Midbrain (tissue), 1 donor: ENCODE data around the gene WNT2B.
"Not testable (repeated sequence)": the region's sequence is repeated elsewhere in the genome, so short reads cannot be mapped to it uniquely, and the experiment has no call there.

Source experiments
- DNase-seq: peaks from one replicate; lab custom pipeline; 2025; lab: John Stamatoyannopoulos, UW

Gene WNT2B

DNA sequence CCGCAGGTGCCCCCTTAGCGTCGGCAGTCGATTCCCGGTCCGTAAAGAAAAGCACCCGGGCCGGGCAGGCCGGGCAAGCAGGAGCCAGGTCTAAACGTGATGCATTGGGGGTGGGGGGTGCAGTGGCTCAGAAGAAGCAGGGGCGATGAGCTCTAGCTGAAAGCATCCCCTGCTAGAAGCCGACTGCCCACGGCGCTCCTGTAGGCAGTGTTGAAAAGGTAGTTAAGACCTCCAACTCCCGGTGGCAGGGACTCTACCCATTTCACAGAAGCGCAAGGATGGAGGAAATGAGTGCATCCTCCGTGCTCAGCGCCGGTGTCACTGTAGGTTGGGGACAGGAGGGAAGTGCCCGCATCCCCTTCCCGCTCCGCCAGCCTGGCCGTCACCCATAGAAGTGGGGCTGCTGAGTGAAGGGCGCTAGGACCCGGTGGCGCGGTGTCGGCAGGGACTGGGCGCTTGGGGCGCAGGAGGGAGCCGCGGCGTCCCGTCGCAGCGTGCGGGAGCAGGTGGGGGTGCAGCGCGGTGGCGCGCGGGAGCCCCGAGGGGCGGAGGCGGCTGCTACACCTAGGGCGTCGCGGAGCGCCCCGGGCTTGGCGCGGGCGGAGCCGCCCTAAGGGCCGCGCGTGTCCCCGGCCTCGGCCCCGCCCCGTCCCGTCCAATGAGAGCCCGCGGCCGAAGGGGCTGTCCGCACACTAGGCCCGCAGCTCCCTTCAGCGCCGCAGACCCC lies at the start of gene WNT2B:
Gene WNT2B, plus strand, starts transcription at position 688 of the 727 bp plus-strand sequence. CDS start 298 bp downstream, outside the sequence.
- DNase-seq = peak; percentile 4

DNA sequence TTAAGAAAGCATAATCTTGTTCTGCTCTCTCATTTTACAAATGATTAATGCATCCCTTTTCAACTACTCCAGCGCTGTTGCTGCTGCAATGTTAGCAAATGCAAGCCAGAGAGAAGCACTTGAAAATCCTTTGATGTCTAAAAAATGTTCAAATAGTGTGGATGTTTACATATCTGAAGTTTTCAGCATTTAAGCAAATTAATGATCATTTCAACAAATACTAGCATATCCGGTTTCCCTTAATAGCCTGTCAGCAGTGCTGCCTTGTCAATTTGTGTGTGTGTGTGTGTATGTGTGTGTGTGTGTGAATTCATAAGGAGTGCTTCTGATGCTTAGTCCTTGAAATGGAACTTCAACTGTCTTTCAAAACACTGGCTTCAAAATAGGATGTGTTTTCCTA lies 48.1 kb upstream of the WNT2B start:
- DNase-seq = no peak

DNA sequence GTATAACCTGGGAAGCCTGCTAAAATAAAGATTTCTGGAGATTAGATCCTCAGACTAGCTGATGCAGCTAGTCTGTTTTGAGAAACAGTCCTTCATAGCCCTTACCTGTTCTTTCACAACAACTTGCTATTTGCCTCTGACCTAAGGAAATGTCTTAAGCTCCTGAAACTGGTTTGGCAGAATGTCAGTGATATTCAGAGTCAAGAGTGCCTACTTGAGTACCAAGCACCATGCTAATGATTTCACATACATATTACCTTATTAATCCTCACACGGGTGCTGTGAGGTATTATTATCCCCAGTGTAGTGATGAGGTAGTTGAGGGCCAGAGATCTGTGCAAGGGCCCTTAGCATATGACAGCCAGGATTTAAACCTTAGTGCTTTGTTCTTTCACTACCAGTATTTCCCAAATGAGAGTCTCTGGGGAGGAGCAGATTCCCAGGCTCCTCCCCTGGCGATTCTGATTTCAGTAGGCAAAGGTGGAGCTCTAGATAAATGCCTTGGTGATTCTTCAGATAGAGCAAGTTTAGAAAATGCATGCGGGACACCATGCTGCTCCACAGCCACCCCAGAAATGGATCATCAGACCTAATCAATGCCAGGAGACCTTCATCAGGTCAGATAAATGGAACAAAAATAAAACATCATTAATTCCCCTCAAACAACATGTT lies 47.4 kb upstream of the WNT2B start:
- DNase-seq = no peak

DNA sequence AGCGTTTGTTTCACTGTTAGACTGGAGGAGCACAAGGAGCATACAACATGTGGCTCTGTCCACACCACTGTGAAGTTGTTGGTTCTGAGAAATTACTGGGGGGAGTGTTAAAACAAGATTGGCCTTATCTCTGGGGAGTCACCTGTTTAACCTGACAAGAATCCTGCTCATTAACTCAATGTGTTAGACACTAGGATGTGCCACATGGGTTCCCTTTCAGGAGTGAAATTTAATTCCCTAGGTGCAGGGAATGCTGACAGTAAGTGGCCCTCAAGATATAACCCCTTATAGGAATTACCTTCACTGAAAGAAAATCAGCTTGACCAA lies 45.8 kb upstream of the WNT2B start:
- no peak for DNase-seq

DNA sequence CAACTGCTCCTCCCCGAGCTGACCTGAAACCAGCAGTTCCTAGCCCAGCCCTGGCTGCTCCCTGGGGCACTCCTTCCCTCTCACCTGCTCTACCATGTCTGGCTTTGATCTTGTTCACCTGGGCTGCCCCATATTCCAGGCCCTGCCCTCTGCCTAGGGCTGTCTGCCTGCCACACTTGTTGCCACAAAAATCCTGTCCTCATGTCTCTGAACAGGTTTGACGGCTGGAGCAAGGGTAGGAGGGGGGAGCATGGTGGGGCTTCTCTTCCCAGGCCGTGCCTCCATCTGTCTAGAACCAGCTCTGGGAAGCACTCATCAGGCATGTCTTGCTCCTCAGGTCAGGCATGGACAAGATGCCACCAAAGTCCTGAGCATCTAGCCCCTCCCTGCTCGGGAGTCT lies 44.3 kb upstream of the WNT2B start:
- DNase-seq = no peak

DNA sequence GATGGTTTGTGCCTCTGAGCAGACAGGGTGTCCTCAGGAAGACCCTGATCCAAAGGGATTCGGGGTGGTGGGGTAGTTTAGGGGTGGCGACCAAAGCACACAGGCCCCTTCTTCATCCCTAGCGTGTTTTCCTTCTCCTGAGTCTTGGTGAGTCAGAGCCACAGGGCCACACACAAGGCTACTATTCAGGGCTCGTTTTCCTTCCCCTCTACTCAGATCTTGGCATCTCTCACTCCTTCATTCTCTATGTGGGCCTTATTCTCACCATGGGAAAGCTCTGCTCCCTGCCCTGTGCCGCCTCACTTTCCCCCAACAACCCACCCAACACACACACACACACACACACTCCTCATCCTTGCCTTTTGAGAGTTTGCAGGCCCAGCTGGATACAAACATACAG lies 43.6 kb upstream of the WNT2B start:
- no peak for DNase-seq

DNA sequence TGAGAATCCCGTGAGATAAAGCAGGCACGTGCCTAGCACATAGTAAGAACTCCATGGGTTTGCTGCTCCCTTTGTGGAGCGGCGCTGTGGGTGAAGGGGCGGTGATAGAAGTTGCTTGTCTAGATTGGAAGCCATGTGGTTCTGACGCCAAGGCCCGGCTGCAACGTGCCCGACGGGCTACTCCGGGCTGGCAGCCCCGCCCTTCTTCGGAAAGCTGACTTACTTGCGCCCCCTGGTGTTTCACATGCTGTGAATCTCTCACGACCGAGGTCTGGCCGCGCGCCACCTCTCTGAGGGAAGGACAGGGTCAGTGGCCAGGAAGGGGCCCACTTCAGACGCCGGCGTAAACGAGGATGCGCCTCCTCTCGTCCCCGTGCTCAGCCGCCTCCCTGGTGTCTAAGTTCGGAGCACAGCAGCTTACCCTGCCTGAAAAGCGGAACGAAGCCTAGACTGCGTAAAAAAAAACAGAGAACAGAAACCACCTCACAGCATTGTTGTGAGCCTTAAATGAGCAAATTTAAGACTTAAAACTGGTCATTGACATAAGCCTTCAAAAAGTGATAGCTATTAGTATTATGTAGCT lies 42.6 kb upstream of the WNT2B start:
- DNase-seq = peak; percentile 94

DNA sequence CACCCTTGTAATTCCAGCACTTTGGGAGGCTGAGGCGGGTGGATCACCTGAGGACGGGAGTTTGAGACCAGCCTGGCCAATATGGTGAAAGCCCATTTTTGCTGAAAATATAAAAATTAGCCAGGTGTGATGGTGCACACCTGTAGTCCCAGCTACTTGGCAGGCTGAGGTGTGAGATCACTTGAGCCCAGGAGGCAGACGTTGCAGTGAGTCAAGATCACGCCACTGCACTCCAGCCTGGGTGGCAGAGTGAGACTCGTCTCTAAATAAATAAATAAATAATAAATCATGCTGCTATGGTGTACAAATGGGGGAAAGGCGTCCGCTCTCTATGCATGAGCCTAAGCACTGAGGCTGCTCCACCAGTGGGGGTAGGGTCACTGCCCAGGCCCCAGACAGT lies 38.4 kb upstream of the WNT2B start:
- not testable (repeated sequence) for DNase-seq

DNA sequence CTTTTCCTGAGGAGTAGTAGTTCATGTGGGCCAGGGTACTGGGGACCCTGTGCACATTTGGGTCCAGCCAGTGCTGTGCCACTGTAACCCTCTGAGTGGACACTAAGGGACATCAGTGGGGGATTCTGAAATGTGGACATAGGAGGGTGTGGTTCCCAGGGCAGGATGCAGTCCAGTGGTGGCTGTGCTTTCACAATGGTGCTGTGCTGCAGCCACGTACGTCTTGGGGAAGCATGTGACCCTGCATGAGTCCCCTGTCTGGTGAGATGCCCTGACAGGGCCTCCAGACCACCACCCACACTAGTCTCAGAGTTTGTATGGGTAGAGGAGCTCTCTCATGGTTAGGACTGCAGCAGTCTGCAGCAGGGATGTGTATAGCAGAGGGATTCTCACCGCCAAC lies 37.8 kb upstream of the WNT2B start:
- no peak for DNase-seq

DNA sequence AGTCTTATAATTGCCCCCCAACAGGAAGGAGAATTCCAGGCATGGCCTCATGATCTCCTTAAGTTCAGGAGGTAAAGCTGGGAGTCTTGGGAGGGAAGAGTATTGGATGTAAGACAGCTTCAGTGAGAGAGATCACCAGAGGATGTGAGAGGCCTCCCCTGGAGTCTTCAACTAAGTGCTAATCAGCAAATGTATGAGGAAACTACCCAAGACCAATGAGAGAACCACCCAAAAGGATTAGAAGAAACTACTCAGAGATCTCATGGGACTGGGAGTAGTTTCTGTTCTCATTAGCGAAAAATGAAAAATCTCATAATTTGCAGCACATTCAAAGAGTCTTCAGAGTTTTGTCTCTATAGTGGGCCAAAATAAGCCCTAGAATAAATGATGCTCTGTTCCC lies 36.6 kb upstream of the WNT2B start:
- DNase-seq = no peak

DNA sequence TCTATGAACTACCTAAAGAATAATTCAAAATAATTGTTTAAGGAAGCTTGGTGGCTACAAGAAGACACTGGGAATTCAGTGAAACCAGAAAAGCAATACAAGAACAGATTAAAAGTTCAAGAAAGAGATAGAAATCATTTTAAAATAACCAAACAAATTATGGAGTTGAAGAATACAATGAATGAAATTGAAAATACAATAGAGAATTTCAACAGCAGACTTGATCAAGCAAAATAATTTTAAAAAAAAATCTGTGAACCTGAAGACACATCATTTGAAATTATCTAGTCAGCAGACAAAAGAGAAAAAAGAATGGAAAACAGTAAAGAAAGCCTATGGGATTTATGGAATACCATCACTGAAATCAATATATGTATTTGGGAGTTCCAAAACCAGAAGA lies 31.2 kb upstream of the WNT2B start:
- no peak for DNase-seq

DNA sequence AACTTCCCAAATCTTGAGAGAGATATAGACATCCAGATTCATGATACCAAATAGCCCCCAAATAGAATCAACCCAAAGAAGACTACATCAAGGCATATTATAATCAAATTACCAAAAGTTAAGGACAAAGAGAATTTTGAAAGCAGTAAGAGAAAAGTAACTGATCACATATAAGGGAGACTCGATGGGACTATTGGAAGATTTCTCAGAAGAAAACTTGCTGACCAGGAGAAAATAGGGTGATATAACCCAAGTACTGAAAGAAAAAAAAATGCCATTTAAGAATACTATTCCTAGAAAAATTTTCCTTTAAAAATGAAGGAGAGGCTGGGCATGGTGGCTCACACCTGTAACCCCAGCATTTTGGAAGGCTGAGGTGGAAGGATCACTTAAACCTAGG lies 30.5 kb upstream of the WNT2B start:
- no peak for DNase-seq

DNA sequence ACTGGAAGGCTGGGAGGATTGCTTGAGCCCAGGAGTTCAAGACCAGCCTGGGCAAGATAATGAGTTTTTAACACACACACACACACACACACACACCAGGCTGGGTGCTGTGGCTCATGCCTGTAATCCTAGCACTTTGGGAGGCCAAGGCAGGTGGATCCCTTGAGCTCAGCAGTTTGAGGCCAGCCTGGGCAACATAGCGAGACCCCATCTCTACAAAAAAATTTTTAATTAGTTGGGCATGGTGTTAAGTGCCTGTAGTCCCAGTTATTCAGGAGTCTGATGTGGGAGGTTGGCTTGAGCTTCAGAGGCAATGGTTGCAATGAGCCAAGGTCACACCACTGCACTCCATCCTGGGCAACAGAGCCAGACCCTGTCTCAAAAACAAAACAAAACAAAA lies 22.7 kb upstream of the WNT2B start:
- not testable (repeated sequence) for DNase-seq

DNA sequence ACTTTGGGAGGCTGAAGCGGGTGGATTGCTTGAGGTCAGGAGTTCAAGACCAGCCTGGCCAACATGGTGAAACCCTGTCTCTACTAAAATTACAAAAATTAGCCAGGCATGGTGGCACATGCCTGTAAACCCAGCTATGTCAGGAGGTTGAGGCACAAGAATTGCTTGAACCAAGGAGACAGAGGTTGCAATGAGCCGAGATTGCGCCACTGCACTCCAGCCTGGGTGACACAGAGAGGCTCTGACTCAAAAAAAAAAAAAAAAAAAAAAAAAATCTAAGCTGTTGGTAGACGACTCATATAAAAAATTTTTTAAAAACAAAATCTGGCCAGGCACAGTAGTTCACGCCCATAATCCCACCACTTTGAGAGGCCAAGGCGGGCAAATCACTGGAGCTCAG lies 21.1 kb upstream of the WNT2B start:
- not testable (repeated sequence) for DNase-seq

DNA sequence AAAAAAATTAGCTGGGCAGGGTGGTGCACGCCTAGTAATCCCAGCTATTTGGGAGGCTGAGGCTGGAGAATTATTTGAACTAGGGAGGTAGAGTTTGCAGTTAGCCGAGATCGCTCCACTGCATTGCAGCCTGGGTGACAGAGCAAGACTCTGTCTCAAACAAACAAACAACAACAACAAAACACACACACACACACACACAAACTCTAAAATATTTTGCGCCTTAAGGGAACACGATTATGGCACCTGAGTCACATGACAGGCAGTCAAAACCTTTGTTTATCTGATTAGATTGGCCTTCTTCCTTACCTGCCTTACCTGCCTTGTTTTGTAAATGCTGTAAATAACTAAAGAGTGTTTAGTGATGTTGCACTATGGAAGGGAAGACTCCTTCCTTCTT lies 20.6 kb upstream of the WNT2B start:
- no peak for DNase-seq

DNA sequence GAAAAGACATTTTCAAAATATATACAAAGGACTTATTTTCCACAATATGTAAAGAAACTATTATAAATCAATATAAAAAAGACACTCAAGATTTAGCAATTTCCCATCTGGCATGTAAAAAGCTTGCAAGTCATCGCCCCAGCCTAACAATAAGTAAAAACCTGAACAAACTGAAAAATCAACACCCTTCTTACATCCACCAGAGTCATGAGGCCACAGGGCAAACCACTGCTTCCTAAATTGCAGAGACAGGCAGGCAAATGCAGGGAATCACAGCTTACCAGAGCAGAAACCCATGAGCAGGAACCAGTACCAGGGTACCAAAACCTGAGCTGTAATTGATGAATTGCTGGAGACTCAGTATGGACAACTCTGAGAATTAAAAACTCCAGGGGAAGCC lies 16.7 kb upstream of the WNT2B start:
- no peak for DNase-seq

DNA sequence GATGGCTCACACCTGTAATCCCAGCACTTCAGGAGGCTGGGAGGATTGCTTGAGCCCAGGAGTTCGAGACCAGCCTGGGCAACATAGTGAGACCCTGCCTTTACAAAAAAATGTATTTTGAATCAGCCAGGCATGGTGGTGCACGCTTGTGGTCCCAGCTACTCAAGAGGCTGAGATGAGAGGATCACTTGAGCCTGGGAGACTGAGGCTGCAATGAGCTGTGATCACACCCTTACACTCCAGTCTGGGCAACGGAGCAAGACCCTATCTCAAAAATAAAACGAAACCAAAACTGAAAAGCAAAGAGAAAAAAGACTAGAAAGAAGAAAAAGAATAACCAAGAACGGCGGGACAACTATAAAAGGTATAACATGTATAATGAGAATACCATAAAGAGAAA lies 15.4 kb upstream of the WNT2B start:
- no peak for DNase-seq

DNA sequence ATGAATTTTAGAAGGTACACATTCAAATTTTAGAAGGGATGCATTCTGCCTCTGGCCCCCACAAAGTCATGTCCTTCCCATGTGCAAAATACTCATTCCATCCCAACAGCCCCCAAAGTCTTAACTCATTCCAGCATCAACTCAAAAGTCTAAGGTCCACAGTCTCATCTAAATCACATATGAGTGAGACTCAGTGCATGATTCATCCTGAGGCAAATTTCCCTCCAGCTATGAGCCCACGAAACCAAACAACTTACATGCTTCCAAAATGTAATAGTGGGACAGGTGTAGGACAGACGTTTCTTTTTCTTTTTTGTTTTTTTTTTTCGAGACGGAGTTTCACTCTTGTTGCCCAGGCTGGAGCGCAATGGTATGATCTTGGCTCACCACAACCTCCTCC lies 12.5 kb upstream of the WNT2B start:
- DNase-seq = no peak

DNA sequence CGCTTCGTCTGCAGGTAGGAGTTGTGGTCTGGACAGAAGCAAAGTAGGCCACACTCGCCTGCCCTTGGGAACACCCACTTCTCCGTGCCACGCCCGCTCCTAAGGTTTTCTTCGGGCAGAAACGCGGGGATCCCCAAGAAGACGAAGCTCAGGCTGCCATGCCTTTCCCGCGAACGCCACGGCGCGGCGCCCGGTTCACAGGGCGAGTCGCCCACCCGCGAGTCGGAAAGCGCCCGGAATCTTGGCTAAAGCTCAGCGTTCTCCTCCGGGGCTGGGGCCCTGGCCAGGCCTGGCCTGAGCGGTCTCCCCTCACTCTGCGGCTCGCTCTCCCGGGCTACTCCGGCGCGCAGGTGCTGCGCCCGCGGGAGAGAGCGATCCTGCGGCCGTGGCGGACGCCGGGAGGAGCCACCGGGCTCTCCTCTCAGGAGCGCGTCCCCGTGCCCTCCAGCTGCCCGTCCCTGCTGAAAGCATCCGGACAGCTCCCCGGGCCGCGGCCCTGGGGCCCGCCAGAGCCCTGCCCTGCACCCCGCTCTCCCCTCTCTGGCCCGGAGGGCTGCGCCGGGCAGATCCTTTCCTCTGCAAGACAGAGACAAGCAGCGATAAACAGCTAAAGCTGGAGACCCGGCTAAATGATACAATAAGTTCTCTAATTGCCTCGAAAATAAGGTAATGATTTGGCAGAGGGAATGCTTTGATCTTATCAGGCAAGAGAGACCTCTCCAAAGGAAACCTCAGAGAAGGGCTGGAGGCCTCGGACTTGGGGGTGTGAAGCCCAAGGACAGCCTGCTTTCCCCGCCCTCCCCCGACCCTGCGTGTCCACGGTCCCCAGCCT lies 6.7 kb upstream of the WNT2B start:
- peak; percentile 81 for DNase-seq

DNA sequence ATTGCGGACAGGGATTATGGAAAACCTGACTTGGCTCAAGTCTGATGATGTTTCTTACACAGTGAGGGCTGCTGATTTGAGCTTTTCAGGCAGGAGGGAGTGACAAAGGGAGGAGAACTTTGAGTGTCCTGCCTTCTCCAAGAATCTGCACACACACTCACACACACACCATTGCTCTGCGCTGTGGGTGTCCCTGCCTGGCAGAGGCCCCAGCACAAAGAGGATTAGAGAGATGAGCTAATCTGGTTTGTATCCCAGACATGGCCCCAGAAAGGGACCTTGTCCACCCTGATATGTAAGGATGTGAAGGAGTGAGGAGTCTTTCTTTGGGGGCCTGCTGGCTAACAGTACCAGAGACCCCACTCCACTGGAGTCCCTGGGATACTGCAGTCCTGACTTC lies 5.9 kb upstream of the WNT2B start:
- DNase-seq = peak; percentile 3

DNA sequence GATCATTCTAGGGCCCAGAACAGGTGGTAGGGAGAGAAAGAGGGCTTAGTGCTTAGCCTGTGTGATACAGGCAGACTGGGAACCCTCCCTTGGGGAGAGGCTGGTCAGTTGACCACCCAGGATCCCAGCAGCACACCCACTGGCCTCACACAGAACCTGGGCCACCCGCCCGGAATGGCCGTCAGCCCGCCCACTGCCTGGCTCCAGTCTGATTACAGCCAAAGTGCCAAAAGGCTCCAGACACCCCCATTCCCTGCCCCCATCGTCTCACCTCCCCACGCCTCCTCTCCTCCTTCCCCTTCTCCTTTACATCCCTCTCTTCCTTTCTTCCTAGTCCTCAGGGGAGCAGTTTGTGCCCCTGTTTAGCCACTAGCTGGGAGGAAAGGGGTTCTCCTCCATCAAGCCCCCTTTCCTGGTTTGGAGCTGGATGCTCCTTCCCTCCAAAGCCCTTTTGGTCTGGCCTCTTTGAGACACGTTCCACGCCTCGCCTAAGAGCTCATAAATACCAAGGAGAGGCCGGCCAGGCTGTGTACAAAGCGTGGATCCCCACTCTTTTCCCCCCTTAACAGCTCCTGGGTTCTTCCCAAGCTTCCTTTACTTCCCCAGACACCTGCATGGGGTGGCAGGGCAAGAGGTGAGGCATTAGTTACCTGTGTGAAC lies 4.6 kb upstream of the WNT2B start:
- no peak for DNase-seq
